HG03064 (cell line): Measurements from ENCODE around the gene RETREG1.
"Not testable (repeated sequence)": the region's sequence is repeated elsewhere in the genome, so short reads cannot be mapped to it uniquely, and the experiment has no call there.

Experiments
- ATAC-seq: cut with Tn5 transposase; IDR thresholded peaks from one replicate; pipeline ENCODE4 v1.9.1; 2021; ENCODE audit warnings: low read depth; ENCODE audit not compliant: unreplicated experiment

Gene RETREG1

GRCh38 chr5:16617274-16617968 lies 624 bp upstream of the RETREG1 start:
- ATAC-seq, result no peak

DNA sequence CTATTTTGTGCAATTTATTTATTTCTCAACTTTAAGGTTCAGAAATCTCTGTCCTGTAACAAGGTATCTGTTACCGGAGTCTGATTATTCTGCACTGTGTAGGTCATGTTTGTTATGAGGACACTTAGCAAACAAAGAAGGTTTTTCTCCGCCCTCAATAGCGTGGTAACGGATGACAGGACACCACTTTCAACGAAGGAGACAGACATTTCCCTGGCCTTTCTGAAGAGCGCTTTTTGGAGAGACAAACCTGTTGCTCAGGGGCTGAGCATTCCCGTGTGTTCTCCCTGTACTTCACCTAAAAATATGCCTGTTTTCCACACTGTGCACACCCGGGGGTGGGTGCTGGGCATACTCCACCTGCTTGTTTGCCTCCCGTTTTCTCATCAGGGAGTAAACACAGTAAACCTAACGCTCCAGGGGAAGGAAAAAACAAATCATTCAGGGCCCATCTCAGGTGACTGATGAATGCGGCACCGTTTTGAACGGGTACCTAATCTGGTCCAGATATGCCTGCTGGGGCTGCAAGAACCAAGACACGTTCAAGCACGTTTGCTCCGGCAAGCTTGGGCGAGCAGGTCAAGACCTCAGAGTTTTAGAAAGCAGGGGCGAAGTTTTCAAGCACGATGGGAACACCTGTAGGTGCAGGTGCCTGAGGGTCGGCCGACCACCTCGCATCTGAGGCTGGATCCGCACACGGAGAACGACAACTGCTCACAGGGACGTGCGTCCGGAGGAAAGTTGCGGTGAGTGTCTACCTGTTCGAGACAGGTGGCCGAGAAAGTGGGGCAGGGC lies 859 bp downstream of the RETREG1 start:
- peak; percentile 13 for ATAC-seq

GRCh38 chr5:16612007-16612406 lies 4.8 kb downstream of the RETREG1 start:
- no peak for ATAC-seq

- ATAC-seq, result not testable (repeated sequence)
Observed at GRCh38 chr5:16610896-16611295, 5.9 kb downstream of the RETREG1 start.

GRCh38 chr5:16609412-16609811 lies 7.4 kb downstream of the RETREG1 start:
- no peak for ATAC-seq

DNA sequence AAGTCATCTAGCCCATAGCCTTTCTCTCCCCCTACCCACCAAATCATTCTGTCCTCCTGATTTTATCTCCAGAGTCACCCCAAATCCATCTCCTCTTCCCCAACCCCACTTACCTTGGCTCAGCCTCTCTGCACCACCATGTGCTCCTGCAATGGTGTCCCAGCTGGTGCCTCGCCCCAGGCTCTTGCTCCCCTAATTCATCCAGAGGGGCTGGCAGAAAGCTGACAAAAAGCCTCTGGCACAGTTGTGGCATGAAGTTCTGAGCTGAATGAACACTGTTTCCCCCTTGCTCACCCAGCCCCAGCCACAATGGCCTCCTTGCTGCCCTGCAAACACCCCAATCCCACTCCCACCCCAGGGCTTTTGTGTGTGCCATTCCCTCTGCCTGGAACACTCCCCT lies 10.2 kb downstream of the RETREG1 start:
- ATAC-seq, result no peak

DNA sequence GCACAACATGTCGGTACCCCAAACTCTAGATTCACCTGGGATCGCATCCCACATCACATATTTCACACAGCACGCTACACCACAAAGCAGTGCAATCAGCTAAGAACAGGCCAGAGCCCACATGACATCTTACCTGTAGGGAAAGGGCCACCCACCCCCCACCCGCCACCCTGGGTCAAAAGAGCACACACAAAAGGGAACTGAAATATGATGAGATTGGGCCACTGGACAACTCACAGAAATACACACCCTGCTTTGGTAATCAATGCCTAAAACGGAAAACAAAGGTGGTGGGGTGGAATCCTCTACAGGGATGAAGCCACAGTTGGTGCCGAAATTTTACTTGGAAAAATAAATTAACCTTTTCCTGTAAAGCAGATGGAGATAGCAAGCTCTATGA lies 13.1 kb downstream of the RETREG1 start:
- ATAC-seq, result no peak

DNA sequence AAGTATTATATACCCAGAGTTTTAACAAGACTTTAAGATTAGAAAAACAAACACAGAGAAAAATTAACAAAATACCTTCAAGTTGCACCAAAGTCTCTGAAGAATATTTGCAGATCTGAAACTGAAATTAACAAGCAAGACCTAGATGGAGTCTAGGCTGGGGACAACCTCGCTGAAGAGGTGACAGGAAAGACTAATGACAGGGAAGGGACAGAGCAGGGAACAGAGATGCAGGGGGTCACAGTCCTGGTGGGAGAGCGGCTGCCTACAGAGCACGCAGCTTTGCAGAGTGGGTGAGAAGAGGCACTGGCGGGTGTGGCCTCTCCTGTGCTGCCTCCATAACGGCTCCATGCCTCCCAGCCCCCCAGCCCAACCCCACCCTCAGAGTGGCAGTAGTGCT lies 13.5 kb downstream of the RETREG1 start:
- no peak for ATAC-seq

DNA sequence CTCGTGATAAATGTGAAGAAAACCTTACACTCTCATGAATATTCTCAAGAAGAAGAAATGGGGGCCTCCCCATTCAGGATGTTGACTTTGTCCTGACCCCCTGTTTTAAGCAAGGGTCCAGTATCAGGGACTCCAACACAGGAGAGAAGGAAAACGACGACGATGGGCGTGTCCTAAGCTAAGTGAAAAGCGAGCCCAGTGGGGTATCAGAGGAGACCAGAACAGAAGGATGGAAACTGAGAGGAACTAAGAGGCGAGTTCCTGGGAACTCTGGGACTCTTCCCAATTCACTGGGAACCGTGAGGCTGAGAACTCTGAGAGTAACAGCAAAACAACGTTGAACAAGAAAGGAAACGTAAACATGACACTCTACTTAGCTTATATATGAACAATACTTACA lies 14.6 kb downstream of the RETREG1 start:
- no peak for ATAC-seq

GRCh38 chr5:16600946-16601345 lies 15.9 kb downstream of the RETREG1 start:
- ATAC-seq, result no peak

GRCh38 chr5:16600397-16600796 lies 16.4 kb downstream of the RETREG1 start:
- no peak for ATAC-seq

- ATAC-seq, result no peak
Observed at GRCh38 chr5:16597946-16598694, 18.7 kb downstream of the RETREG1 start.

- no peak for ATAC-seq
Observed at GRCh38 chr5:16596581-16596940, 20.2 kb downstream of the RETREG1 start.

- ATAC-seq, result no peak
Observed at GRCh38 chr5:16595881-16596580, 20.8 kb downstream of the RETREG1 start.

DNA sequence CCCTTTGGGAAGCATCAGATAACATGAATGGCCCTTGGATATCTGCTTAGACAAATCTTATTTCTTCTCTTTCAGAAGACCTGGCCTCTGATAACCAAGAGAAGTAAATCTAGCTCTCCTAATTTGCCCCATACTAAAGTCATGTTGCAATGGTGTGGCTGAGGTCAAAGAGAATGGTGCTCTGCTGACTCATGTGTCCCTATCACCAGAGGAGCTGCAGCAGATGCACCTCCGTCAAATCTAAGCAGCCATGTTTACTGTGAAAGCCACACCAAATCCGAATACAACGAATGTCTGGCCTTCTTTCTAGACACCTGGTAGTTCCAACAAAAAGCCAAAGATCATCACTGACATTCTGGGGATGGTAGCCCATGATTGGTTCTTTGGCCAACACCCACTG lies 23.2 kb downstream of the RETREG1 start:
- no peak for ATAC-seq

- ATAC-seq, result no peak
Observed at GRCh38 chr5:16593013-16593412, 23.8 kb downstream of the RETREG1 start.

DNA sequence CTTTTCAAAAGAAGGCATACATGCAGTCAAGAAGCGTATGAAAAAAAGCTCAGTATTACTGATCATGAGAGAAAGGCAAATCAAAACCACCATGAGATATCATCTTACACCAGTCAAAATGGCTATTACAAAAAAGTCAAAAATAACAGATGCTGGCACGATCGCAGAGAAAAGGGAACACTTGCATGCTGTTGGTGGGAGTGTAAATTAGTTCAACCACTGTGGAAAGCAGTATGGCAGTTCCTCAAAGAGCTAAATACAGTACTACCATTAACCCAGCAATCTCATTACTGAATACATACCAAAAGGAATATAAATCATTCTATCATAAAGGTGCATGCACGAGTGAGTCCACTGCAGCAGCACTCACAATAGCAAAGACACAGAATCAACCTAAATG lies 24.5 kb downstream of the RETREG1 start:
- no peak for ATAC-seq

DNA sequence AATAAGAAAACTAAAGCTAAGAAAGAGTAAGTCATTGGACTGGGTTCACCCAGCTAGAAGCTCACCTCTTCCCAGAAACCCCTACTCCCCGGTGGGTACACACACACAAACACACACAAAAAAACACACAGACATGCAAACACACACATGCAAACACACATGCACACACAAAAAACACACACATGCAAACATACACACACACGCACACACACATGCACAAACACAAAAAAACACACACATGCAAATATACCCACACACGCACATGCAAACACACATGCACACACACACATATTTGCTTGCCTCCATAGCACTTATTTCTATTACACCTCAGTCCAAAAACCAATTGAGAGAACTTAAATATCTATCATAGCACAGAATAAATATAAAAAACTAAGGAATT lies 26.1 kb downstream of the RETREG1 start:
- no peak for ATAC-seq

- no peak for ATAC-seq
Observed at GRCh38 chr5:16589658-16590057, 27.1 kb downstream of the RETREG1 start.

GRCh38 chr5:16588434-16589214 lies 28.2 kb downstream of the RETREG1 start:
- ATAC-seq, result no peak
